Embryonic facial prominence (tissue), 1 donor: ENCODE results near the gene ATCAY.

Source experiments
- DNase-seq: peaks from one replicate; pipeline ENCODE4 v3.0.0-alpha.2; 2016; ENCODE audit errors: extremely low spot score

The ATCAY gene

GRCh38 chr19:3970313-3970807, 89.9 kb downstream of the ATCAY start:
- no peak for DNase-seq

- DNase-seq = peak; percentile 92
These were observed 90.5 kb downstream of the ATCAY start, which contains the start of gene DAPK3 for GRCh38 chr19:3970808-3971598. DAPK3 (minus strand) TSS chr19:3971099; CDS start chr19:3969735, 1,364 bp downstream.

DNA sequence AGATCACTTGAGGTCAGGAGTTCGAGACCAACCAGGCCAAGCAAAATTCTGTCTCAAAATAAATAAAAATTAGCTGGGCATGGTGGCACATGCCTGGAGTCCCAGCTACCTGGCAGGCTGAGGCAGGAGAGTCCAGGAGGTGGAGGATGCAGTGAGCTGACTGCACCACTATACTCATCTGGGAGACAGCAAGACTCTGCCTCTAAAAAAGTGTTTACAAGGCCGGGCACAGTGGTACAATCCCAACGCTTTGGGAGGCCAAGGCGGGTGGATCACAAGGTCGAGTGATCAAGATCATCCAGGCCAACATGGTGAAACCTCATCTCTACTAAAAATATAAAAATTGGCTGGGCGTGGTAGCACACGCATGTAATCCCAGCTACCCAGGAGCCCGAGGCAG, 94.7 kb downstream of the ATCAY start:
- no peak for DNase-seq

- DNase-seq = no peak
These were observed 95.2 kb downstream of the ATCAY start for GRCh38 chr19:3975637-3976087.

- DNase-seq = no peak
These were observed 96.2 kb downstream of the ATCAY start for GRCh38 chr19:3976495-3977241.
